ENCODE measurements around the gene IL21. TPM values are rescaled to one million over a fixed set of nuclear protein-coding genes. Genes with fewer than 3 reads are reported as not detected.

IL21 gene
- total RNA-seq, 1 experiment from 2014 or later = not detected

DNA sequence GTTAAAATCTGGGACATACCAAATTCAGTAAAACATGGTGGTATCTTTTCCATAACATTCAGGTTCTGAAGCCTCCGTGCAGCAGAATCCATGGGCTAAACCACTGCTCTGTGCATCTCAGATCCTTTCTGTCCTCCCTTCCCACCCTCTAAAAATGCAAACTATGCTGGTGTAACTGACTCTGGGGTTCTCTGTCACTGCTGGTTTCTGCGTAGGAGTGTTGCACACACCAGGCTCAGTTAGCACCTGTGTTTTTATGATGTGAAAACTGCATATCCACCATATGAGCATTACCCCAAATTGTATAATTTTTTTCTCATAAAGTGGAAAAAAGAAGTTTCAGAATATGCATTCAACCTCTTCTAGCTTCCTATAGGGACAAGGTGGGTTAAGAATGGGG is 22.4 kb upstream of the IL21 start:
- BruUV-seq (replicated peaks) = no TSS peak
- TF ChIP-seq, protein P1, sequence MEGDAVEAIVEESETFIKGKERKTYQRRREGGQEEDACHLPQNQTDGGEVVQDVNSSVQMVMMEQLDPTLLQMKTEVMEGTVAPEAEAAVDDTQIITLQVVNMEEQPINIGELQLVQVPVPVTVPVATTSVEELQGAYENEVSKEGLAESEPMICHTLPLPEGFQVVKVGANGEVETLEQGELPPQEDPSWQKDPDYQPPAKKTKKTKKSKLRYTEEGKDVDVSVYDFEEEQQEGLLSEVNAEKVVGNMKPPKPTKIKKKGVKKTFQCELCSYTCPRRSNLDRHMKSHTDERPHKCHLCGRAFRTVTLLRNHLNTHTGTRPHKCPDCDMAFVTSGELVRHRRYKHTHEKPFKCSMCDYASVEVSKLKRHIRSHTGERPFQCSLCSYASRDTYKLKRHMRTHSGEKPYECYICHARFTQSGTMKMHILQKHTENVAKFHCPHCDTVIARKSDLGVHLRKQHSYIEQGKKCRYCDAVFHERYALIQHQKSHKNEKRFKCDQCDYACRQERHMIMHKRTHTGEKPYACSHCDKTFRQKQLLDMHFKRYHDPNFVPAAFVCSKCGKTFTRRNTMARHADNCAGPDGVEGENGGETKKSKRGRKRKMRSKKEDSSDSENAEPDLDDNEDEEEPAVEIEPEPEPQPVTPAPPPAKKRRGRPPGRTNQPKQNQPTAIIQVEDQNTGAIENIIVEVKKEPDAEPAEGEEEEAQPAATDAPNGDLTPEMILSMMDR (IDR thresholded peaks at IDR 0.05; ENCODE audit: insufficient read depth in 1 of 2, low read depth in 1 of 2, low read length in 1 of 2, severe bottlenecking in 1 of 2, unreplicated experiment in 1 of 2) = no peak
- ChIA-PET CTCF (no interaction called here), POLR2A (no interaction called here)
- no peaks in the 10 kb centered on the region for H3K9me3 Mint-ChIP-seq (ENCODE audit: unreplicated experiment)
- no peaks in the 10 kb centered on the region for H3K27me3 Mint-ChIP-seq (ENCODE audit: insufficient read depth, unreplicated experiment)
- H3K27me3 ChIP-seq (replicated peaks; ENCODE audit: control insufficient read depth, insufficient read depth, low read length) = no peaks in the 10 kb centered on the region
- H3K4me3 Mint-ChIP-seq (ENCODE audit: unreplicated experiment) = no peak overlapping the region
- no peaks in the 10 kb centered on the region for H3K9me3 ChIP-seq
- H3K36me3 Mint-ChIP-seq (ENCODE audit: insufficient read depth, unreplicated experiment) = no peaks in the 10 kb centered on the region
- peaks cover 16% of the 10 kb centered on the region for H3K4me1 Mint-ChIP-seq (ENCODE audit: low read depth, unreplicated experiment)
- H3K4me1 ChIP-seq = peaks cover 37% of the 10 kb centered on the region
- no peak for DNase-seq
- intact Hi-C loops (cut with micrococcal nuclease; ENCODE audit: unreplicated experiment) = no loop called here
- no peaks in the 10 kb centered on the region for H3K36me3 ChIP-seq (ENCODE audit: control insufficient read depth, insufficient read depth, low read length)
- no peak overlapping the region for H3K4me3 ChIP-seq (ENCODE audit: low read depth, low read length)
- no peak overlapping the region for H3K27ac Mint-ChIP-seq (ENCODE audit: unreplicated experiment)

DNA sequence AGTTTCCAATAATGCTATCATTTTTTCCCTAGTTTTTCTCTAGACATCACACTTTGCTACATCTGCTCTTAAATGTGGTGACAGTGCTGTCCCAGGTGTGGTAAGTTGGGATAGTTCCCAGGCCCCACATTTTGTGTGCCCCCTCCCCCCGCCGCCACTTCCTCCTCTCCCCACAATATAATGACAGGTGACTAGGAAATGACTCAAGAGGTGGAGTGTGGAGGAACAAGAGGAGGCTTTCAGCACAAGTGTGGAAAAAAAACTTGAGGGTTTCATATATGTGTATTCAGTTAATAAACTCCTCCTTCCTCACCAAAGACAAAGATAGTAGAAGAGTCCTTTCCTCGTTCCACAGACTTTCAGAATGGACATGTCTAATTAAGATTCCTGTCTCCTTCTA is 18.3 kb upstream of the IL21 start:
- no TSS peak for BruUV-seq (replicated peaks)
- intact Hi-C loops (cut with micrococcal nuclease; ENCODE audit: unreplicated experiment) = no loop called here
- POLR2A ChIA-PET = no interaction called here
- TF ChIP-seq, protein P1 (IDR thresholded peaks at IDR 0.05; ENCODE audit: insufficient read depth in 1 of 2, low read depth in 1 of 2, low read length in 1 of 2, severe bottlenecking in 1 of 2, unreplicated experiment in 1 of 2) = no peak
- DNase-seq = no peak
- Mint-ChIP-seq H3K27me3 (ENCODE audit: insufficient read depth, unreplicated experiment) (no peaks in the 10 kb centered on the region), H3K4me1 (ENCODE audit: low read depth, unreplicated experiment) (peaks cover 4% of the 10 kb centered on the region), H3K4me3 (ENCODE audit: unreplicated experiment) (no peak overlapping the region), H3K27ac (ENCODE audit: unreplicated experiment) (no peak overlapping the region), H3K36me3 (ENCODE audit: insufficient read depth, unreplicated experiment) (no peaks in the 10 kb centered on the region), H3K9me3 (ENCODE audit: unreplicated experiment) (no peaks in the 10 kb centered on the region)
- Histone ChIP-seq H3K4me3 (ENCODE audit: low read depth, low read length) (no peak overlapping the region), H3K27me3 (replicated peaks; ENCODE audit: control insufficient read depth, insufficient read depth, low read length) (no peaks in the 10 kb centered on the region), H3K36me3 (ENCODE audit: control insufficient read depth, insufficient read depth, low read length) (no peaks in the 10 kb centered on the region), H3K9me3 (no peaks in the 10 kb centered on the region), H3K4me1 (peaks cover 13% of the 10 kb centered on the region; the same call in 1 of the 2 replicates)
- CTCF ChIA-PET = no interaction called here

DNA sequence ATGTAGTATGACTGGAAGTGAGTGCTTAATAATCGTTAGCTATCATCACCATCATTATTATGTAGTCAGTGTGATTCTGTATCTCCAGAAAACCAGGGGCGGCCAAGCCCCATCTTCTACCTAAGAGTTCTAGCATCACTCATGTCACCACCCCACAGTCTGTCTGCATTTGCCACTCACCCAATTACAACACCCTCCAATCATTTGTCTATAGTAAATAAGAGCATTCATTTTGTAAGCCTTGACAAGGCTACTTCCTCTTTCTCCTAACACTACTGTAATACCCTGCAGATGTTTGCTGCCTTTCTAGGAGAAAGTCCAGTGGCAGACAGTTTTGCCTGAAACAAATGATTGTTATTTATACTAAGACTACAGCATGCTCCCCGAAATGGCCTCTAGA is 15.8 kb upstream of the IL21 start:
- no peaks in the 10 kb centered on the region for H3K36me3 ChIP-seq (ENCODE audit: control insufficient read depth, insufficient read depth, low read length)
- Mint-ChIP-seq H3K4me3 (ENCODE audit: unreplicated experiment) (no peak overlapping the region), H3K27ac (ENCODE audit: unreplicated experiment) (no peak overlapping the region), H3K4me1 (ENCODE audit: low read depth, unreplicated experiment) (no peaks in the 10 kb centered on the region), H3K27me3 (ENCODE audit: insufficient read depth, unreplicated experiment) (no peaks in the 10 kb centered on the region), H3K9me3 (ENCODE audit: unreplicated experiment) (no peaks in the 10 kb centered on the region), H3K36me3 (ENCODE audit: insufficient read depth, unreplicated experiment) (no peaks in the 10 kb centered on the region)
- no peaks in the 10 kb centered on the region for H3K9me3 ChIP-seq
- intact Hi-C loops (cut with micrococcal nuclease; ENCODE audit: unreplicated experiment) = no loop called here
- H3K4me3 ChIP-seq (ENCODE audit: low read depth, low read length) = no peak overlapping the region
- POLR2A ChIA-PET = no interaction called here
- no peaks in the 10 kb centered on the region for H3K4me1 ChIP-seq
- no peaks in the 10 kb centered on the region for H3K27me3 ChIP-seq (replicated peaks; ENCODE audit: control insufficient read depth, insufficient read depth, low read length)
- CTCF ChIA-PET = interaction anchor here (0.6 kb wide), 1 partner anchor 71 kb away, joined by 3 read pairs; no protein-coding TSS in a partner anchor
- BruUV-seq (replicated peaks) = no TSS peak
- TF ChIP-seq, protein P1 (IDR thresholded peaks at IDR 0.05; ENCODE audit: insufficient read depth in 1 of 2, low read depth in 1 of 2, low read length in 1 of 2, severe bottlenecking in 1 of 2, unreplicated experiment in 1 of 2) = no peak
- DNase-seq = no peak

All from Caco-2 (cell line).